ENCODE results near the gene TIMM29.

TIMM29 gene

DNA sequence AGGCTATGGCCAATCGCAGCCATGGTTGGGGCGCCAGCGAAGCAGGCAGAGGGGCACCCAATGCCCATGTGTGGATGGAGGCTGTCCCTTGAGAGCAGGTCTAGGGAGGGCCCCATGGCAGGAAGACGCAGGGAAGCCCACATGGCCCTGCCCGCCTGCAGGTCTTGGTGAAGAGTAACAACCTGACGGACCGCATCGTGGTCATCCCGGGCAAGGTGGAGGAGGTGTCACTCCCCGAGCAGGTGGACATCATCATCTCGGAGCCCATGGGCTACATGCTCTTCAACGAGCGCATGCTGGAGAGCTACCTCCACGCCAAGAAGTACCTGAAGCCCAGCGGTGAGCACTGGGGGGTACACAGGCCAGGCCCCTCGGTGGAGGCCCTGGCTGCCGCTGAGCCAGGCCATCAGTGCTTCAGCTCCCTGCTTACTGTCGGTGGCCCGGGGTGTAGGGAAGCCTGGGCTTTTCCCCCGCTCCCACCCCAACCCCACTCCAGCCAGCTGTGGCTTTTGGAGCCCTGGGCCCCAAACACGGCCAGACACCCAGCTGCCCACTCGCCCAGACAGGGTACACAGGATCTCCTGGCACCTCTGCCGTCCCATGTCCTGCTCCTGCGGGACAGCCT, 14.8 kb upstream of the TIMM29 start:
- no peak for DNase-seq (ENCODE audit: low spot score)
- TF ChIP-seq, protein P1, sequence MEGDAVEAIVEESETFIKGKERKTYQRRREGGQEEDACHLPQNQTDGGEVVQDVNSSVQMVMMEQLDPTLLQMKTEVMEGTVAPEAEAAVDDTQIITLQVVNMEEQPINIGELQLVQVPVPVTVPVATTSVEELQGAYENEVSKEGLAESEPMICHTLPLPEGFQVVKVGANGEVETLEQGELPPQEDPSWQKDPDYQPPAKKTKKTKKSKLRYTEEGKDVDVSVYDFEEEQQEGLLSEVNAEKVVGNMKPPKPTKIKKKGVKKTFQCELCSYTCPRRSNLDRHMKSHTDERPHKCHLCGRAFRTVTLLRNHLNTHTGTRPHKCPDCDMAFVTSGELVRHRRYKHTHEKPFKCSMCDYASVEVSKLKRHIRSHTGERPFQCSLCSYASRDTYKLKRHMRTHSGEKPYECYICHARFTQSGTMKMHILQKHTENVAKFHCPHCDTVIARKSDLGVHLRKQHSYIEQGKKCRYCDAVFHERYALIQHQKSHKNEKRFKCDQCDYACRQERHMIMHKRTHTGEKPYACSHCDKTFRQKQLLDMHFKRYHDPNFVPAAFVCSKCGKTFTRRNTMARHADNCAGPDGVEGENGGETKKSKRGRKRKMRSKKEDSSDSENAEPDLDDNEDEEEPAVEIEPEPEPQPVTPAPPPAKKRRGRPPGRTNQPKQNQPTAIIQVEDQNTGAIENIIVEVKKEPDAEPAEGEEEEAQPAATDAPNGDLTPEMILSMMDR (IDR thresholded peaks at IDR 0.05; ENCODE audit: extremely low read depth, missing control alignments) = no peak

DNA sequence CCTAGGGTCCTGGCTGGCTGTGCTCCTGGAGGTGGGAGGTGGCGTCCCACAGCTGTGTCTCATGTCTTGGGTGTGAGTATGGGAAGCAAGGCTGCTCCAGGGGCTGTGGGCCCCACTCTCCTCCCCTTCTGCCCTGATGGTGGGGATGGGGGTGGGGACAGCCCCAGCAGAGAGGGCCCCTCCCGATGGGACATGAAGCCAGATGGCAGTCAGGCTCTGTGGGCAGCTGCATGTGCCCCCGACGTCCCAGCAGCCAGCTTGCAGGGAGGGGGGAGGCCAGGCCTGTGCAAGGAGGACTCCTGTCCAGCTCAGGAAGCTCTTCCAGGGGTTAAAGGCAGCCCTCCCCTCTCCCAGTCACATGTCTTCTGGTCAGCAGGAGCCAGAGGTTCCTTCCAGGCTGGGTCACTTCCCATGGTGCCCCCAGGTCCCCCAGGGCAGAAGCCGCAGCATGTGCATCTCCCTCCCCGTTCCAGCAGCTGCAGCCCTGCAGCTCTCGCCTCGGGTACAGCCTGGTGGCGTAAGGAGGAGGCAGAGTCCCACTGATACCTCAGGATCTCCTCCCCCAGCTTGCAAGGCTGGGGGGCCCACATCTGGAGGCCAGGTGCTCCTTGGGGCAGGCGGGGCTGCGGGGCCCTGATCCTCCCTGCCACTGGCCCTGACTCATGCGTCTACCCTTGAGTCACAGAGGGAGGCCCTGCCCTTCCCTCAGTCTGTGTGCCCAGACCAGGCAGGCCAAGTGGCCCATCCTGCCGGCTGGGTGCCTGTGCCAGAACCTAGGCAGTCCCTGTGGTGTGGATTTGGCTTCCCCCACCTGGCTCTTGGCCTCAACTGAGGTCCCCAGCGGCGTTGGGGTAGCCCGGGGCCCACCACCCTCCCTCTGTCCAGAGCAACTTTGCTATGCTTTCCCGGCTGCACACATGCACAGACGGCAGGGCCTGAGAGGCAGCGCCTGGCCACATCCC, 13.2 kb upstream of the TIMM29 start:
- TF ChIP-seq, protein P1 (IDR thresholded peaks at IDR 0.05; ENCODE audit: extremely low read depth, missing control alignments) = no peak
- DNase-seq (ENCODE audit: low spot score) = no peak

DNA sequence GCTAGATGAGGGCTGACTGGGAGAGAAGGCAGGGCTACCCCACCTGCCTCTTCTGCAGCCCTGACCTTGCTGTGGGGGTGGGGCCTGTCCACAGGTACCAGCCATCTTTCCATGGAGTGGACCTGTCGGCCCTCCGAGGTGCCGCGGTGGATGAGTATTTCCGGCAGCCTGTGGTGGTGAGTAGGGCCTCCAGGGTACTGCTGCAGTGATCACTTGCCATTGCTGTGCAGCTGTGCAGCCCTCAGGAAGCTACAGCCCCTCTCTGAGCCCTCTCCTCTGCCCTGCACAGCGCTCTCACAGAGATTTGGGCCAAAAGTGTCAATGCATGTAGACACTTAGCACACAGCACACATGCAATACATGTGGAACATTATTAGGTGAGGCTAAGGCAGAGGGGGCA, 12.0 kb upstream of the TIMM29 start:
- TF ChIP-seq, protein P1 (IDR thresholded peaks at IDR 0.05; ENCODE audit: extremely low read depth, missing control alignments) = no peak
- DNase-seq (ENCODE audit: low spot score) = no peak

- no peak for DNase-seq (ENCODE audit: low spot score)
Measured at GRCh38 chr19:10918359-10918758, 10.3 kb upstream of the TIMM29 start.

DNA sequence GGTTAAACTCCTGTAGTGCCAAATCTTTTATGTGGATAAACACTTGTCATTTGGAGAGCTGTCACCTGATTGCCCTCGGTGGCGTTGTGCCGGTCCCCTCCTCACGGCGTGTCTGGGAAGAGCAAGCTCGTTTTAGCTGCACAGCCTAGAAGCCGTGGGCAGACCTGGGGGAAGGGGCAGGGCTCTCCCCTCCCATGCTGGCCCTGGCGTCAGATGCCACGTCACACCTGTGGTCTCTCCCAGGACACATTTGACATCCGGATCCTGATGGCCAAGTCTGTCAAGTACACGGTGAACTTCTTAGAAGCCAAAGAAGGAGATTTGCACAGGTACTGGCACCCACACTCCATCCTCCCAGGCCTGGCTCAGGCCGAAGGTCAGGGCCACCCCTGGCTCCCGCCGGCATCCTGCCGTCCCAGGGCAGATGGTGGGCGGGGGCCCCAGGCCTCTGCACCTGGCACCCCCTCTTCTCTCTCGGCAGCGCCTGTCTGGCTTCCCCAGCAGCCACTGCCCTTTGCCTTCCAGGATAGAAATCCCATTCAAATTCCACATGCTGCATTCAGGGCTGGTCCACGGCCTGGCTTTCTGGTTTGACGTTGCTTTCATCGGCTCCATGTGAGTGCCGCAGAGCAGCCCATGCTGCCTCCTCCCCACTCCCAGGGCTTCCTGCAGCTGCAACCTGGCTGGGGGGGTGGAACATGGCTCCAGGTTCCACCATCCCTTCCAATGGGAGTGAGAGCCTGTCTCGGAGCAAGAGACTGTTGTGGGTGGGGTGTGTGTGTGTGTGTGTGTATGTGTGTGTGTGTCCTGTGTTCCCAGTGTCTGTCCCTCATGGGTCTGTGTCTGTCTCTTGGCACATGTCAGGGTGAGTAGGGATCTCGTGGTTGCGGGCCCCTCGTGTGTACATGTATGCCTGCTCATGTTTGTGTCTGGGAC, 9.0 kb upstream of the TIMM29 start:
- TF ChIP-seq, protein P1 (IDR thresholded peaks at IDR 0.05; ENCODE audit: extremely low read depth, missing control alignments) = no peak

More at GRCh38 chr19:10918359-10918758, 10.3 kb upstream of the TIMM29 start:
- TF ChIP-seq, protein P1 (IDR thresholded peaks at IDR 0.05; ENCODE audit: extremely low read depth, missing control alignments) = no peak

GRCh38 chr19:10920288-10920655, 8.3 kb upstream of the TIMM29 start:
- TF ChIP-seq, protein P1 (IDR thresholded peaks at IDR 0.05; ENCODE audit: extremely low read depth, missing control alignments) = no peak

More for the DNA sequence above, 9.0 kb upstream of the TIMM29 start:
- no peak for DNase-seq (ENCODE audit: low spot score)

More at GRCh38 chr19:10920288-10920655, 8.3 kb upstream of the TIMM29 start:
- no peak for DNase-seq (ENCODE audit: low spot score)

Measured in GM20000 (cell line).